Natural killer cell (primary cell): ENCODE data around the gene NPHP3. TPM values are rescaled to one million over a fixed set of nuclear protein-coding genes. Genes with fewer than 3 reads are reported as not detected.

ENCODE experiments used
- ATAC-seq, 3 donors: fragments of 150-1000 bp in 2 of 3; fragments of 200-7000 bp in 1 of 3; cut with Tn5 transposase; 1 replicate in 1 of 3; 2 replicates in 2 of 3; pipeline ENCODE4 v1.10.0; 2021; ENCODE audit warnings: mild to moderate bottlenecking in 2 of 3, moderate library complexity in 2 of 3
- DNase-seq, 2 donors: peaks; one replicate each; pipeline versions ENCODE4 v3.0.0 to v3.0.0-alpha.2; 2013 to 2021; ENCODE audit warnings: mixed read lengths in 1 of 2
- H3K27ac ChIP-seq: one replicate; pipeline ENCODE4 v1.5.1; 2013; ENCODE audit warnings: mild to moderate bottlenecking, low read length
- H3K27me3 ChIP-seq: one replicate; pipeline ENCODE4 v1.6.1; 2013; ENCODE audit warnings: low read length; ENCODE audit not compliant: control insufficient read depth, insufficient read depth
- H3K36me3 ChIP-seq: one replicate; pipeline ENCODE4 v1.6.1; 2013; ENCODE audit warnings: low read length; ENCODE audit not compliant: control insufficient read depth, insufficient read depth
- H3K4me1 ChIP-seq: one replicate; pipeline ENCODE4 v1.6.1; 2013; ENCODE audit warnings: low read length; ENCODE audit not compliant: control insufficient read depth, insufficient read depth
- H3K4me3 ChIP-seq: one replicate; pipeline ENCODE4 v1.5.1; 2013; ENCODE audit warnings: low read length
- H3K9me3 ChIP-seq: one replicate; pipeline ENCODE4 v1.6.1; 2013; ENCODE audit warnings: low read length; ENCODE audit not compliant: control insufficient read depth, insufficient read depth
- H3K27ac Mint-ChIP-seq, 2 donors: one replicate each; pipeline ENCODE4 v1.8.0; 2022; ENCODE audit warnings: mild to moderate bottlenecking in 2 of 2, mixed read lengths in 2 of 2, moderate library complexity in 1 of 2
- H3K27me3 Mint-ChIP-seq, 2 donors: one replicate each; pipeline ENCODE4 v1.8.0; 2022; ENCODE audit warnings: low read depth in 2 of 2, mixed read lengths in 2 of 2
- H3K36me3 Mint-ChIP-seq: one replicate; pipeline ENCODE4 v1.8.0; 2022; ENCODE audit warnings: mixed read lengths
- H3K4me1 Mint-ChIP-seq, 2 donors: one replicate each; pipeline ENCODE4 v1.8.0; 2022; ENCODE audit warnings: mixed read lengths in 2 of 2
- H3K4me3 Mint-ChIP-seq: one replicate; pipeline ENCODE4 v1.8.0; 2022; ENCODE audit warnings: mild to moderate bottlenecking, moderate library complexity, mixed read lengths
- H3K9me3 Mint-ChIP-seq, 2 donors: one replicate each; pipeline ENCODE4 v1.8.0; 2022; ENCODE audit warnings: mixed read lengths in 2 of 2
- WGBS: methylation state at CpG from one replicate; pipeline ENCODE4 v1.1.7; 2013; ENCODE audit warnings: missing lambda C conversion rate; ENCODE audit not compliant: insufficient coverage; 5-methylcytosine and 5-hydroxymethylcytosine counted together
- intact Hi-C: fragments of 100-400 bp; cut with micrococcal nuclease; formaldehyde crosslinking; loops from one replicate; pipeline ENCODE4 v1.14.2; 2022
- total RNA-seq, 4 donors: library from RNA; stranded (reverse); fragments of 120-200 nt in 1 of 4; gene quantifications; one replicate each; pipeline versions ENCODE4 v1.2.3 to v1.2.4, GENCODE V29; 2013 to 2022
- TF ChIP-seq, protein P1 (sequence below): fragments of 200-600 bp; IDR thresholded peaks from one replicate; pipeline ENCODE4 v1.8.0; 2022; ENCODE audit warnings: antibody characterized with exemption

Gene NPHP3
- total RNA-seq, 3 donors from 2014 or later (not counting 1 experiment from before 2014, with no cell fraction given), result 17.9 to 20.1 (median 20.0) TPM

DNA sequence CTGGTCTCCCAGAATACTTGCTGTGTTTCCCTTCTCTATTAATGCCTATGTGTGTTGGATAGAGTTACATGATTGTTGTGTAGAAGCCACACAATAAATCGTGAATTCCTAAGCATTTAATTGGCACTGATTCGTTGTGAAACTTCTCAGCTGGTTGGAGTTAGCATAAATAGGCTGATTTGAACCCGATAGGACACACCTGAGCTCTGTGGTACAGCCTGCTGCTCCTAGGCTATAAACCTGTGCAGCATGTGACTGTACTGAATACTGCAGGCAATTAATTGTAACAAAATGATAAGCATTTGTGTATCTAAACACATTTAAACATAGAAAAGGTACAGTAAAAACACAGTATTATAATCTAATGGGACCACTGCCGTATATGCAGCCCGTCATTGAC is 67.5 kb downstream of the NPHP3 start:
- DNase-seq (no peak), ATAC-seq (no peak)
- H3K4me1 ChIP-seq, result peaks cover 10% of the 10 kb centered on the region
- H3K27ac Mint-ChIP-seq, result no peak overlapping the region
- no peaks in the 10 kb centered on the region for H3K9me3 ChIP-seq
- no peak overlapping the region for H3K4me3 ChIP-seq
- H3K27me3 ChIP-seq, result no peaks in the 10 kb centered on the region
- H3K27me3 Mint-ChIP-seq, result no peaks in the 10 kb centered on the region
- intact Hi-C loops, result no loop called here
- H3K4me1 Mint-ChIP-seq, result peaks cover 13 to 17% of the 10 kb centered on the region in 2 donors
- H3K27ac ChIP-seq, result no peak overlapping the region
- no peaks in the 10 kb centered on the region for H3K9me3 Mint-ChIP-seq
- no peak overlapping the region for H3K4me3 Mint-ChIP-seq
- WGBS, result 92% methylated on average over 5 of the region's 5 CpGs
- H3K36me3 ChIP-seq, result no peaks in the 10 kb centered on the region
- TF ChIP-seq, protein P1, sequence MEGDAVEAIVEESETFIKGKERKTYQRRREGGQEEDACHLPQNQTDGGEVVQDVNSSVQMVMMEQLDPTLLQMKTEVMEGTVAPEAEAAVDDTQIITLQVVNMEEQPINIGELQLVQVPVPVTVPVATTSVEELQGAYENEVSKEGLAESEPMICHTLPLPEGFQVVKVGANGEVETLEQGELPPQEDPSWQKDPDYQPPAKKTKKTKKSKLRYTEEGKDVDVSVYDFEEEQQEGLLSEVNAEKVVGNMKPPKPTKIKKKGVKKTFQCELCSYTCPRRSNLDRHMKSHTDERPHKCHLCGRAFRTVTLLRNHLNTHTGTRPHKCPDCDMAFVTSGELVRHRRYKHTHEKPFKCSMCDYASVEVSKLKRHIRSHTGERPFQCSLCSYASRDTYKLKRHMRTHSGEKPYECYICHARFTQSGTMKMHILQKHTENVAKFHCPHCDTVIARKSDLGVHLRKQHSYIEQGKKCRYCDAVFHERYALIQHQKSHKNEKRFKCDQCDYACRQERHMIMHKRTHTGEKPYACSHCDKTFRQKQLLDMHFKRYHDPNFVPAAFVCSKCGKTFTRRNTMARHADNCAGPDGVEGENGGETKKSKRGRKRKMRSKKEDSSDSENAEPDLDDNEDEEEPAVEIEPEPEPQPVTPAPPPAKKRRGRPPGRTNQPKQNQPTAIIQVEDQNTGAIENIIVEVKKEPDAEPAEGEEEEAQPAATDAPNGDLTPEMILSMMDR, result no peak
- H3K36me3 Mint-ChIP-seq, result no peaks in the 10 kb centered on the region

DNA sequence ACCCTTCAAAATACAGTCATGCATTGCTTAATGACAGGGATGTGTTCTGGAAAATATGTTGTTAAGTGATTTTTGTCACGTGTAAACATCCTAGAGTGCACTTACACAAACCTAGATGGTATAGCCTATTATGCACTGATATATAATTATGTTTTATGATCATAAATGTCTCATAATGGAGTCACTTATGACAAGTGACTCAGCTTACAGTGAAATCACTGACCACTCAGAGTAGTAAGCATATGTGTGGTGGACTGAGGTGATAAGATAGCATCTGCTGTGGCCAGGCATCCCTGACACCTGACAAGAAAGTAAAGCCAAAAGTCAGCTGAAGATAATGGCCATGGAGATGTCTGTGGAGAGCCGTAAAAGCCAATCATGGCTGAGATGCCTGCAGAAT is 68.0 kb downstream of the NPHP3 start:
- Mint-ChIP-seq H3K27me3 (no peaks in the 10 kb centered on the region), H3K4me3 (no peak overlapping the region), H3K4me1 (peaks cover 10 to 16% of the 10 kb centered on the region in 2 donors), H3K9me3 (no peaks in the 10 kb centered on the region), H3K27ac (no peak overlapping the region), H3K36me3 (no peaks in the 10 kb centered on the region)
- H3K4me1 ChIP-seq, result peaks cover 4% of the 10 kb centered on the region
- intact Hi-C loops, result no loop called here
- H3K27me3 ChIP-seq, result no peaks in the 10 kb centered on the region
- no peaks in the 10 kb centered on the region for H3K36me3 ChIP-seq
- no peak for DNase-seq
- H3K27ac ChIP-seq, result no peak overlapping the region
- WGBS, result 95% methylated on average over 1 of the region's 2 CpGs
- TF ChIP-seq, protein P1, result no peak
- ATAC-seq, result no peak
- H3K4me3 ChIP-seq, result no peak overlapping the region
- no peaks in the 10 kb centered on the region for H3K9me3 ChIP-seq

DNA sequence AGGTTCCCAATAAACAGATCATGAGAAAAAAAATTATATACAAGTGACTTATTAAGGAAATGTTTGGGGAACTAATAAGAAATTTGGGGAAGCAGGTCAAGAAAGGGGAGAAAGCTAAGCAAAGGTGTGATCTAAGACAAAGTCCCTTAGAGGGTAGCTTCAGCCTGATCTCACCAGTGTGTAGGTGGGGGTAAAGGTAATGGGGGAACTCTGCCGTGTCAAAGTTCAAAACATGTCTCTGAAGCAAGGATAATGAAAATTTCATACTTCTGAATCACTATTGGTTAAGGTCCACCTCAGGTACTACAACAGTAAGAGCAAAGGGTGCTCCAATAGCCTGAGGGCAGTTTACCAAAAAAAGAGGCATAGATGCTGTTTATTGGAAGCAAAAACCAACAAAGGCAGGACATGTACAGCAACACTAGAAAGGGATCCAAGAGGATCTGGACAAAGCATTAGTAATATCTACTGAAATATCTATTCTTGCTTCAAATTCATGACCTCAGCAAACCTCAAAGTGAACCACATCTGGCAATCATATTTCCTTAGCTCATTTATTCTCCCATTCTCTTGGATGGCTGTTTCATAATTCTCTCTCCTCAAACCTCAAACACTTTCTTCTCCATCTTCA is 69.5 kb downstream of the NPHP3 start:
- WGBS, result no CpG with 5 or more reads among the region's 1 CpG
- ATAC-seq, result no peak
- H3K9me3 ChIP-seq, result no peaks in the 10 kb centered on the region
- no peak for DNase-seq
- H3K27me3 ChIP-seq, result no peaks in the 10 kb centered on the region
- Mint-ChIP-seq H3K9me3 (no peaks in the 10 kb centered on the region), H3K27me3 (no peaks in the 10 kb centered on the region), H3K4me1 (peaks cover 0 to 6% of the 10 kb centered on the region in 2 donors), H3K36me3 (no peaks in the 10 kb centered on the region), H3K27ac (no peak overlapping the region), H3K4me3 (no peak overlapping the region)
- no peak overlapping the region for H3K27ac ChIP-seq
- H3K4me1 ChIP-seq, result no peaks in the 10 kb centered on the region
- no peaks in the 10 kb centered on the region for H3K36me3 ChIP-seq
- intact Hi-C loops, result no loop called here
- TF ChIP-seq, protein P1, result no peak
- H3K4me3 ChIP-seq, result no peak overlapping the region

DNA sequence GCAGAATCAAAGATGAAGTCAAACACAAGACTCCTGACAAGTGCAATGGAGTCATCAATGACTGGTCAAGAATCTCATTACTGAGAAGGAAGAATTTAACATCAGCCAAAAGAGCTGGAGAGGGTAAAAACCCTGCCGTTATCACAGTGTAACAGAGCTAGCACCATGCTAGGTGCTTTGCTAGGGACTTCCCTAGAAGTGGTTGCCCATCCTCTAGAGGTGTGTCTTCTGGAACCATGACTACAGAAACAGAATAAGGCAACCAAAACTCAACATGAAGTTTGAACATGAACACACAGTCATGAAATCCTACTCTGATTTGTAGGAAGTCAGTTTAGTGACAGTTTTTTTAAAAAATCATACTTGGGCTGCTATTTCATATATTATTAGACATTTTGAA is 72.1 kb downstream of the NPHP3 start:
- 80% methylated on average over 1 of the region's 1 CpG for WGBS
- peak in 2 of 3 donors; percentile 34 to 36 for ATAC-seq
- no peaks in the 10 kb centered on the region for H3K27me3 Mint-ChIP-seq
- H3K9me3 ChIP-seq, result no peaks in the 10 kb centered on the region
- no peaks in the 10 kb centered on the region for H3K9me3 Mint-ChIP-seq
- H3K27ac ChIP-seq, result no peak overlapping the region
- no peak overlapping the region for H3K4me3 ChIP-seq
- no peak for DNase-seq
- no peaks in the 10 kb centered on the region for H3K36me3 Mint-ChIP-seq
- intact Hi-C loops, result no loop called here
- TF ChIP-seq, protein P1, result no peak
- no peaks in the 10 kb centered on the region for H3K36me3 ChIP-seq
- H3K4me1 ChIP-seq, result no peaks in the 10 kb centered on the region
- H3K4me3 Mint-ChIP-seq, result no peak overlapping the region
- no peaks in the 10 kb centered on the region for H3K27me3 ChIP-seq
- H3K27ac Mint-ChIP-seq, result no peak overlapping the region
- H3K4me1 Mint-ChIP-seq, result no peaks in the 10 kb centered on the region
